ENCODE results near the gene VAV3. TPM values are rescaled to one million over a fixed set of nuclear protein-coding genes. Genes with fewer than 3 reads are reported as not detected.
A peak's percentile ranks its signal among the peaks of the same experiment; 100 is the strongest.

VAV3 gene, protein sequence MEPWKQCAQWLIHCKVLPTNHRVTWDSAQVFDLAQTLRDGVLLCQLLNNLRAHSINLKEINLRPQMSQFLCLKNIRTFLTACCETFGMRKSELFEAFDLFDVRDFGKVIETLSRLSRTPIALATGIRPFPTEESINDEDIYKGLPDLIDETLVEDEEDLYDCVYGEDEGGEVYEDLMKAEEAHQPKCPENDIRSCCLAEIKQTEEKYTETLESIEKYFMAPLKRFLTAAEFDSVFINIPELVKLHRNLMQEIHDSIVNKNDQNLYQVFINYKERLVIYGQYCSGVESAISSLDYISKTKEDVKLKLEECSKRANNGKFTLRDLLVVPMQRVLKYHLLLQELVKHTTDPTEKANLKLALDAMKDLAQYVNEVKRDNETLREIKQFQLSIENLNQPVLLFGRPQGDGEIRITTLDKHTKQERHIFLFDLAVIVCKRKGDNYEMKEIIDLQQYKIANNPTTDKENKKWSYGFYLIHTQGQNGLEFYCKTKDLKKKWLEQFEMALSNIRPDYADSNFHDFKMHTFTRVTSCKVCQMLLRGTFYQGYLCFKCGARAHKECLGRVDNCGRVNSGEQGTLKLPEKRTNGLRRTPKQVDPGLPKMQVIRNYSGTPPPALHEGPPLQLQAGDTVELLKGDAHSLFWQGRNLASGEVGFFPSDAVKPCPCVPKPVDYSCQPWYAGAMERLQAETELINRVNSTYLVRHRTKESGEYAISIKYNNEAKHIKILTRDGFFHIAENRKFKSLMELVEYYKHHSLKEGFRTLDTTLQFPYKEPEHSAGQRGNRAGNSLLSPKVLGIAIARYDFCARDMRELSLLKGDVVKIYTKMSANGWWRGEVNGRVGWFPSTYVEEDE
- total RNA-seq (ENCODE audit: unreplicated experiment): 25.8 TPM
- long read RNA-seq: 0 reads

- H3K4me3 Mint-ChIP-seq (ENCODE audit: unreplicated experiment): peak within 1 kb of the TSS; percentile 97
- TF ChIP-seq CTCF (IDR thresholded peaks at IDR 0.05; ENCODE audit: partially characterized antibody, unreplicated experiment): no peak
- no peaks in the 10 kb centered on the region for H3K36me3 Mint-ChIP-seq (ENCODE audit: unreplicated experiment)
- H3K4me1 Mint-ChIP-seq (ENCODE audit: low read depth, unreplicated experiment): peaks cover 14% of the 10 kb centered on the region
- peak within 1 kb of the TSS; percentile 94 for H3K27ac Mint-ChIP-seq (ENCODE audit: unreplicated experiment)
- DNase-seq: peak; percentile 90
- peaks cover 12% of the 10 kb centered on the region for H3K9me3 Mint-ChIP-seq (ENCODE audit: unreplicated experiment)
- peaks cover 17% of the 10 kb centered on the region for H3K27me3 Mint-ChIP-seq (ENCODE audit: unreplicated experiment)
Measured at GRCh38 chr1:107965110-107965991, at the start of gene VAV3. VAV3 (minus strand) TSS chr1:107965180; CDS start chr1:107964869, 311 bp downstream.

GRCh38 chr1:108012553-108012952 lies 47.6 kb upstream of the VAV3 start:
- Mint-ChIP-seq H3K27ac (ENCODE audit: unreplicated experiment) (peak overlapping the region; percentile 20), H3K36me3 (ENCODE audit: unreplicated experiment) (no peaks in the 10 kb centered on the region), H3K27me3 (ENCODE audit: unreplicated experiment) (peaks cover 3% of the 10 kb centered on the region), H3K4me3 (ENCODE audit: unreplicated experiment) (no peak overlapping the region), H3K4me1 (ENCODE audit: low read depth, unreplicated experiment) (peaks cover 39% of the 10 kb centered on the region), H3K9me3 (ENCODE audit: unreplicated experiment) (no peaks in the 10 kb centered on the region)
- DNase-seq: no peak
- TF ChIP-seq CTCF (IDR thresholded peaks at IDR 0.05; ENCODE audit: partially characterized antibody, unreplicated experiment): no peak

DNA sequence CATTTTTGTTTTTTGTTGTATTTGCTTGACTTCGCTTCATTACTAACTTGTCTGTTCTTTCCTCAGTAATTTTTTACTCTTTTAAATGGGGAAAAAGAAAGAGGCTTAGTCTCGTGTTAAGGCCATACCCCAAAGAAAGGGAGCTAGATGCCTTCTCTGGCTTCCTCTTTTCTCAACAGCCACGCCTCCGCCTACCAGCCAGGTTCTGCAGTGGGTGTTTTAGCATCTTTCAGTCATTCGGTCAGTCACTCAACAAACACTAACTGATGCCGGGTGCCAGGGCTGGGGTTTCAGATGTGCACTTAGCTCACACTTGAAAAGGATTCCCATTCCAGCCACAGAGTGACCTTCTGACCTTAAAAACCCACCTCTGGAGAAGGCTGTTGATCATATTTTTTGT lies 46.3 kb upstream of the VAV3 start:
- Mint-ChIP-seq H3K27me3 (ENCODE audit: unreplicated experiment) (peaks cover 3% of the 10 kb centered on the region), H3K9me3 (ENCODE audit: unreplicated experiment) (no peaks in the 10 kb centered on the region), H3K36me3 (ENCODE audit: unreplicated experiment) (no peaks in the 10 kb centered on the region), H3K4me3 (ENCODE audit: unreplicated experiment) (no peak overlapping the region), H3K4me1 (ENCODE audit: low read depth, unreplicated experiment) (peaks cover 48% of the 10 kb centered on the region), H3K27ac (ENCODE audit: unreplicated experiment) (no peak overlapping the region)
- TF ChIP-seq CTCF (IDR thresholded peaks at IDR 0.05; ENCODE audit: partially characterized antibody, unreplicated experiment): no peak
- no peak for DNase-seq

DNA sequence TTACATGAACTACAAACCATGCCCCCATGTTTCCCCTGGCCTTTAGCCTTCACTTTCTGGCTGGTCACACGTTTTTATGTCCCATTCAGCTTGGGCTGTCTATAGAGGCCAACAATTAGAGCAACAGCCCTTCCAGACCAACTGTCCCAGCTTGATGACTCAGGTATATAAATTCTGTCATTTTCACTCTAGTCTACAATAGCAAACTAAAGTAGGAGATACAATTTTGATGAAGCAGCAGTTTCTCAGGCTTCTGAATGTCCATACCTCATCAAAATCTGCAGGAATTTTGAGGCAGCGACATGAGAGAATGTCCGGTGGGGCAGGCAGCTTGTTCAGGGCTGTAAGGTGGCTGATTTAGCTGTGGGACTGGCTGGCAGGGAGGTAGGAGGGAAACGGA lies 45.6 kb upstream of the VAV3 start:
- Mint-ChIP-seq H3K9me3 (ENCODE audit: unreplicated experiment) (peaks cover under 1% of the 10 kb centered on the region), H3K27me3 (ENCODE audit: unreplicated experiment) (peaks cover 3% of the 10 kb centered on the region), H3K27ac (ENCODE audit: unreplicated experiment) (no peak overlapping the region), H3K36me3 (ENCODE audit: unreplicated experiment) (no peaks in the 10 kb centered on the region), H3K4me1 (ENCODE audit: low read depth, unreplicated experiment) (peaks cover 53% of the 10 kb centered on the region), H3K4me3 (ENCODE audit: unreplicated experiment) (no peak overlapping the region)
- DNase-seq: no peak
- TF ChIP-seq CTCF (IDR thresholded peaks at IDR 0.05; ENCODE audit: partially characterized antibody, unreplicated experiment): no peak
